Heart left ventricle (tissue), 16 donors: Measurements from ENCODE around the gene PPHLN1. TPM values are rescaled to one million over a fixed set of nuclear protein-coding genes. Genes with fewer than 3 reads are reported as not detected.
A peak's percentile ranks its signal among the peaks of the same experiment; 100 is the strongest.

ENCODE experiments used
- ATAC-seq, 4 donors: fragments of 200-7000 bp; cut with Tn5 transposase; one replicate each; pipeline ENCODE4 v1.9.1; 2020 to 2022; ENCODE audit warnings: moderate library complexity in 4 of 4, mild to moderate bottlenecking in 3 of 4, moderate number of reproducible peaks in 1 of 4
- DNase-seq, 5 donors: peaks; one replicate each; pipeline ENCODE4 v3.0.0-alpha.2; 2020
- H3K27ac ChIP-seq, 12 donors: fragments of 200-600 bp; sonication (generic) in 4 of 12; one replicate each; pipeline versions ENCODE4 v1.5.0 to v1.8.0; 2016 to 2022; ENCODE audit warnings: mild to moderate bottlenecking in 2 of 12
- H3K27me3 ChIP-seq, 9 donors: fragments of 200-600 bp; sonication (generic) in 2 of 9; one replicate each; pipeline versions ENCODE4 v1.5.1 to v1.8.0; 2016 to 2022; ENCODE audit warnings: mild to moderate bottlenecking in 3 of 9
- H3K36me3 ChIP-seq, 9 donors: fragments of 200-600 bp; sonication (generic) in 2 of 9; one replicate each; pipeline versions ENCODE4 v1.5.0 to v1.8.0; 2018 to 2022; ENCODE audit warnings: mild to moderate bottlenecking in 2 of 9
- H3K4me1 ChIP-seq, 12 donors: fragments of 200-600 bp; sonication (generic) in 4 of 12; one replicate each; pipeline versions ENCODE4 v1.5.0 to v1.8.0; 2016 to 2022; ENCODE audit warnings: mild to moderate bottlenecking in 3 of 12
- H3K4me3 ChIP-seq, 12 donors: fragments of 200-600 bp; sonication (generic) in 4 of 12; one replicate each; pipeline versions ENCODE4 v1.5.0 to v1.8.0; 2017 to 2022; ENCODE audit warnings: mild to moderate bottlenecking in 9 of 12, moderate library complexity in 4 of 12
- H3K9me3 ChIP-seq, 12 donors: fragments of 200-600 bp; sonication (generic) in 4 of 12; one replicate each; pipeline versions ENCODE4 v1.5.0 to v1.8.0; 2016 to 2022; ENCODE audit warnings: mild to moderate bottlenecking in 1 of 12
- POLR2A ChIP-seq, 2 donors: fragments of 450-650 bp; IDR thresholded peaks; one replicate each; pipeline ENCODE4 v1.6.1; 2017; ENCODE audit warnings: antibody characterized with exemption in 2 of 2, mild to moderate bottlenecking in 2 of 2, moderate library complexity in 2 of 2
- WGBS, 4 donors: extraction: QIAGEN DNeasy Blood & Tissue Kit in 2 of 4; methylation state at CpG; one replicate each; pipeline versions ENCODE4 v1.1.5 to v1.1.7; 2013 to 2018; 5-methylcytosine and 5-hydroxymethylcytosine counted together
- intact Hi-C, 10 donors: fragments of 100-400 bp; cut with DNase I; formaldehyde crosslinking; loops; one replicate each; pipeline versions ENCODE4 v1.11.1 to v1.14.2; 2022
- polyA plus RNA-seq, 2 donors: library from polyadenylated mRNA; stranded (reverse); fragments of 200-250 nt; gene quantifications; one replicate each; pipeline ENCODE4 v1.2.3, GENCODE V29; 2013
- total RNA-seq, 9 donors: library from RNA; depleted of rRNA in 2 of 9; stranded (reverse); fragments of >200 nt in 2 of 9; fragmentation: NEBNext Ultra II Directional in 3 of 9; extraction: Animal tissue kit (Norgen Biotek cat#: 25700) in 3 of 9; gene quantifications; one replicate each; pipeline versions ENCODE4 v1.1.0 to v1.2.4, GENCODE V29; 2016 to 2023
- TF ChIP-seq, protein P1 (sequence below), 12 donors: fragments of 200-600 bp; sonication (generic) in 4 of 12; IDR thresholded peaks; one replicate each; pipeline versions ENCODE4 v1.5.0 to v1.8.0; 2018 to 2022; ENCODE audit warnings: antibody characterized with exemption in 12 of 12, mild to moderate bottlenecking in 5 of 12
- donor health status: ischemic (EF 13 %, LVEDD 7.1; RV severe dilation, severe dysfunction).
- donor health status: healthy with polysubstance abuse.
- donor health status: DM: no; HTN: yes; CAD: no.
- donor health status: DM: no; HTN: no; CAD: no.
- donor health status: ischemic (EF 25% LVEDD 6.9; RV normal size, moderate dysfunction).
- donor health status: ischemic (EF 25% LVEDD 5.7; RV mildly dilated, moderate dysfunction).
- donor health status: healthy.
- donor health status: DM: yes; HTN: yes; CAD: no.
- donor health status: ischemic (EF 35%, LVEDD 5.7; RV mildly dilated, moderate dysfunction).
- donor health status: nonischemic (EF 11% LVEDD 7.7; RV severe dilation, severe dysfunction).
- donor health status: DM: yes; HTN: yes; CAD: no.
- donor health status: PGD.
- donor health status: ischemic (EF 29% LVEDD 5.4; RV normal size, mild dysfunction).
- donor health status: nonischemic (EF 23%, LVEDD 6.1; RV moderate dilation, normal function).

PPHLN1 gene
- total and polyA plus RNA-seq, 11 donors: 21.4 to 41.1 (median 35.6) TPM

GRCh38 chr12:42463671-42464070 is 137.7 kb downstream of the PPHLN1 start:
- DNase-seq: no peak
- ATAC-seq: no peak
- H3K27me3 ChIP-seq: no peaks in the 10 kb centered on the region
- no peaks in the 10 kb centered on the region for H3K9me3 ChIP-seq
- H3K4me3 ChIP-seq: no peak overlapping the region
- TF ChIP-seq POLR2A (IDR thresholded peaks at IDR 0.05): no peak
- TF ChIP-seq, protein P1, sequence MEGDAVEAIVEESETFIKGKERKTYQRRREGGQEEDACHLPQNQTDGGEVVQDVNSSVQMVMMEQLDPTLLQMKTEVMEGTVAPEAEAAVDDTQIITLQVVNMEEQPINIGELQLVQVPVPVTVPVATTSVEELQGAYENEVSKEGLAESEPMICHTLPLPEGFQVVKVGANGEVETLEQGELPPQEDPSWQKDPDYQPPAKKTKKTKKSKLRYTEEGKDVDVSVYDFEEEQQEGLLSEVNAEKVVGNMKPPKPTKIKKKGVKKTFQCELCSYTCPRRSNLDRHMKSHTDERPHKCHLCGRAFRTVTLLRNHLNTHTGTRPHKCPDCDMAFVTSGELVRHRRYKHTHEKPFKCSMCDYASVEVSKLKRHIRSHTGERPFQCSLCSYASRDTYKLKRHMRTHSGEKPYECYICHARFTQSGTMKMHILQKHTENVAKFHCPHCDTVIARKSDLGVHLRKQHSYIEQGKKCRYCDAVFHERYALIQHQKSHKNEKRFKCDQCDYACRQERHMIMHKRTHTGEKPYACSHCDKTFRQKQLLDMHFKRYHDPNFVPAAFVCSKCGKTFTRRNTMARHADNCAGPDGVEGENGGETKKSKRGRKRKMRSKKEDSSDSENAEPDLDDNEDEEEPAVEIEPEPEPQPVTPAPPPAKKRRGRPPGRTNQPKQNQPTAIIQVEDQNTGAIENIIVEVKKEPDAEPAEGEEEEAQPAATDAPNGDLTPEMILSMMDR (IDR thresholded peaks at IDR 0.05): no peak
- intact Hi-C loops: loop anchor here in 1 of 10 donors (10.0 kb wide), 1 partner anchor 129 kb away; no protein-coding TSS in a partner anchor
- 93 to 99% (median 97%) methylated on average over 4 of the region's 4 CpGs for WGBS, 4 donors
- H3K36me3 ChIP-seq: peaks cover 0 to 99% (median 68%) of the 10 kb centered on the region in 9 donors
- peaks cover 3 to 23% (median 11%) of the 10 kb centered on the region in 12 donors for H3K4me1 ChIP-seq
- no peak overlapping the region for H3K27ac ChIP-seq

- H3K27ac ChIP-seq: peak overlapping the region in 10 of 12 donors; percentile 3 to 67 (median 39)
- peak in 4 of 5 donors; percentile 53 to 69 (median 60) for DNase-seq
These were observed 142.4 kb downstream of the PPHLN1 start for GRCh38 chr12:42468341-42468821.

GRCh38 chr12:42468921-42469320 is 143.0 kb downstream of the PPHLN1 start:
- intact Hi-C loops: loop anchor here in 1 of 10 donors (10.0 kb wide), 1 partner anchor 134 kb away; no protein-coding TSS in a partner anchor
- WGBS, 4 donors: 34 to 50% (median 48%) methylated on average over 3 of the region's 3 CpGs
- peaks cover 0 to 58% (median 31%) of the 10 kb centered on the region in 12 donors for H3K4me1 ChIP-seq
- H3K4me3 ChIP-seq: peak overlapping the region in 5 of 12 donors; percentile 3 to 52 (median 7)
- peaks cover 0 to 84% (median 56%) of the 10 kb centered on the region in 9 donors for H3K36me3 ChIP-seq
- H3K27me3 ChIP-seq: no peaks in the 10 kb centered on the region
- peak overlapping the region in 10 of 12 donors; percentile 3 to 67 (median 39) for H3K27ac ChIP-seq
- TF ChIP-seq POLR2A (IDR thresholded peaks at IDR 0.05): no peak
- TF ChIP-seq, protein P1 (IDR thresholded peaks at IDR 0.05): no peak
- no peaks in the 10 kb centered on the region for H3K9me3 ChIP-seq
- no peak for ATAC-seq
- no peak for DNase-seq

More at GRCh38 chr12:42468341-42468821, 142.4 kb downstream of the PPHLN1 start:
- peaks cover 0 to 89% (median 62%) of the 10 kb centered on the region in 9 donors for H3K36me3 ChIP-seq
- ATAC-seq: peak; percentile 82 to 86 (median 84)
- no peak for TF ChIP-seq POLR2A (IDR thresholded peaks at IDR 0.05)
- TF ChIP-seq, protein P1 (IDR thresholded peaks at IDR 0.05): no peak
- H3K4me3 ChIP-seq: peak overlapping the region in 1 of 12 donors; percentile 52
- peaks cover 0 to 55% (median 26%) of the 10 kb centered on the region in 12 donors for H3K4me1 ChIP-seq
- WGBS, 4 donors: 36 to 43% (median 40%) methylated on average over 9 of the region's 9 CpGs
- no peaks in the 10 kb centered on the region for H3K27me3 ChIP-seq
- intact Hi-C loops: loop anchor here in 1 of 10 donors (10.0 kb wide), 1 partner anchor 134 kb away; no protein-coding TSS in a partner anchor
- H3K9me3 ChIP-seq: no peaks in the 10 kb centered on the region

DNA sequence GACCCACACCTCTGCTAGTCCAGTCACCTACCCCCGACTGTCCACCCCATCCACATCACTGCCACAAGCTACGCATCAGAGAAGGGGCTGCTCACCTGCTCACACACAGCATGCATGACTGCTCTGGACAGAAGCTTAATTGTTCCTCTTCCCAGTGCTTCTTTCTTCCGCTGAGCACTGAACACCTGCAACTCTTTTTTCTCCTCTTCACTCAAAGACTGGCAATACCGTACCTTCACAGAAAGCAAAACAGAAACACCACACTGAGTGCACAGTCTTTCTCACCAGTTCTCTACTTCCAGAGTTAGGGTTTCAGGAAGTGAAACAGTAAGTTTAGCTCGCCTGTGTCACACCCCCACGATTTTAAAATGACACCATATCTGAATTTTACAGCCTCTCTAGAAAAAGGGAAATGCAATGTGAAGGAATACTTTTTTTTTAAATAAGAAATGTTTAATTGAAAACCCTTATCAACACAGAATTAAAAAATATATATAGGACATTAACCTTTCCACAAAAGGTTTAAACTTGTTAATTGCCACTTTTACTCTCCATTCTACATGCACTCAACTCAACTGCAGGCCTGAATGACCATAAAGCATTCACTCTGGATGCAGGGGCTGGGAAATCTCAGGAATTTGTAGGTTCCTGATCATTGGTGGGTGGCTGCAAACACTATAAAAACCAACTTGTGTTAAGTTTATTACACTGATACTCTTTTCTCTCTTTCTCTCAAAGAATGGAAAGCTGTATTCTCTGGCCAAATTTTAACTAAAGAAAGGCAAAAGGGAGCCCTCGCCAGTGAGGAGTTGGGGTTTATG is 143.6 kb downstream of the PPHLN1 start:
- Histone ChIP-seq H3K4me1 (peaks cover 3 to 64% (median 37%) of the 10 kb centered on the region in 12 donors), H3K9me3 (no peaks in the 10 kb centered on the region), H3K4me3 (peak overlapping the region in 5 of 12 donors; percentile 3 to 52 (median 7)), H3K27ac (peak overlapping the region in 5 of 12 donors; percentile 32 to 67 (median 61)), H3K27me3 (no peaks in the 10 kb centered on the region), H3K36me3 (peaks cover 0 to 77% (median 50%) of the 10 kb centered on the region in 9 donors)
- intact Hi-C loops: loop anchor here in 3 of 10 donors (10.0 kb wide), 3 partner anchors 135 to 325 kb away; partner anchors contain the start of genes GXYLT1 (in 1 of the 3) and YAF2 (in 1 of the 3)
- TF ChIP-seq, protein P1 (IDR thresholded peaks at IDR 0.05): no peak
- no peak for TF ChIP-seq POLR2A (IDR thresholded peaks at IDR 0.05)
- WGBS, 4 donors: 75 to 83% (median 82%) methylated on average over 7 of the region's 7 CpGs
- no peak for DNase-seq
- peak in 1 of 4 donors; percentile 31 for ATAC-seq
